Small intestine (tissue), 7 donors: ENCODE measurements around the gene CAPZA1. TPM values are rescaled to one million over a fixed set of nuclear protein-coding genes. Genes with fewer than 3 reads are reported as not detected.
A peak's percentile ranks its signal among the peaks of the same experiment; 100 is the strongest.

Experiments used
- DNase-seq, 2 donors: peaks; one replicate each; pipeline versions ENCODE4 v3.0.0 to v3.0.0-alpha.2; 2013
- FAIRE-seq: peaks from 2 replicates; lab custom pipeline; 2012; peaks lifted over from hg19 to GRCh38; lab: Jason Lieb, UNC
- H3K27ac ChIP-seq, 3 donors: one replicate each; pipeline ENCODE4 v1.5.1; 2013; ENCODE audit warnings: low read length in 2 of 3, mild to moderate bottlenecking in 2 of 3, control low read depth in 1 of 3, inconsistent platforms in 1 of 3, low read depth in 1 of 3, moderate library complexity in 1 of 3
- H3K27me3 ChIP-seq, 3 donors: one replicate each; pipeline ENCODE4 v1.6.1; 2013; ENCODE audit warnings: low read length in 3 of 3, inconsistent platforms in 1 of 3; ENCODE audit not compliant: control insufficient read depth in 3 of 3, insufficient read depth in 3 of 3
- H3K36me3 ChIP-seq, 3 donors: one replicate each; pipeline ENCODE4 v1.6.1; 2013; ENCODE audit warnings: low read length in 3 of 3, inconsistent platforms in 1 of 3, low read depth in 1 of 3, mild to moderate bottlenecking in 1 of 3, moderate library complexity in 1 of 3; ENCODE audit not compliant: control insufficient read depth in 3 of 3, insufficient read depth in 2 of 3
- H3K4me1 ChIP-seq, 3 donors: one replicate each; pipeline ENCODE4 v1.6.1; 2013; ENCODE audit warnings: low read length in 2 of 3, inconsistent platforms in 1 of 3, low read depth in 1 of 3, mild to moderate bottlenecking in 1 of 3, moderate library complexity in 1 of 3; ENCODE audit not compliant: control insufficient read depth in 3 of 3, insufficient read depth in 2 of 3
- H3K4me3 ChIP-seq, 3 donors: one replicate each; pipeline ENCODE4 v1.5.1; 2013; ENCODE audit warnings: low read length in 3 of 3, control low read depth in 1 of 3, inconsistent platforms in 1 of 3, low read depth in 1 of 3, mild to moderate bottlenecking in 1 of 3, moderate library complexity in 1 of 3
- H3K9me3 ChIP-seq, 2 donors: one replicate each; pipeline ENCODE4 v1.6.1; 2013; ENCODE audit warnings: low read depth in 1 of 2, low read length in 1 of 2; ENCODE audit not compliant: control insufficient read depth in 2 of 2, insufficient read depth in 1 of 2
- WGBS, 3 donors: extraction: QIAGEN DNeasy Blood & Tissue Kit; methylation state at CpG; one replicate each; pipeline ENCODE4 v1.1.7; 2013; 5-methylcytosine and 5-hydroxymethylcytosine counted together
- polyA plus RNA-seq, 4 donors: library from polyadenylated mRNA; stranded (reverse) in 3 of 4; unstranded in 1 of 4; fragments of 200-250 nt in 3 of 4; fragments of 120-200 nt in 1 of 4; gene quantifications; one replicate each; pipeline versions ENCODE4 v1.2.1 to v1.2.3, GENCODE V29; 2013
- donor health status: healthy with polysubstance abuse.
- donor health status: control.
- donor health status: control.
- donor health status: Bipolar disorder and iron deficiency.
- donor health status: healthy.

Gene CAPZA1
- polyA plus RNA-seq, 4 donors, result 76.2 to 111 (median 92.4) TPM

DNA sequence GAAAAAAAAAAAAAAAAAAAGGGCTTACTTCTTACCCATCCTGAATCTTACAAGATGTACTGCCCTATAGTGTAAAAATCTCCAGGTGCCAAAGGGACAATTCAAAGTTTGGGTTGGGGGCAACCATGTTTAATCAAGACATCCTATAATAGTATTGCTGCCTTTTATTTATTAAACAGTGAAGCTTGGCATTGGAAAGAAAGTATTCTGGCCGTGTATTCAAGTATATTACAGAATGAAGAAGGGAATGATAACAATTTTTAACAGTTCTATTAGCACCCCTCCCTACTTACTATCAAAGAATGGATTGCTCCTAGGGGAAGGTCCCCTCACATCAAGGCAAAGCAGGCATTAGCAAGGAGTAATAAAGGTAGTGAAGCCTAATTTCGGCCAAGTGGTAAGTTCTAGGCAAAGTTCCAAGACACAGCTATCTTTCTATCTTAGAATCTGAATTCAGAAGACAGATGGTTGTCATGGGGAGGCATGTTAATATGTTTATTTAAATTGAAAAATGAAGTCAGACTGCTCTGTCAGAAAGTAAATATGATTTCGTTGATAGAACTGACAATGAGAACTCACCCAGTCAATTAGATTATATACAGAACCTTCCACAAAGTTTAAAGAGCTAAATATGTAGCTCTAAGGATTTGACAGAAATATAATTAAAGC is 25.3 kb upstream of the CAPZA1 start:
- WGBS, 3 donors, result 51 to 63% (median 63%) methylated on average over 3 of the region's 3 CpGs
- no peaks in the 10 kb centered on the region for H3K27me3 ChIP-seq
- DNase-seq, result no peak
- no peak for FAIRE-seq
- peaks cover 0 to 18% (median 7%) of the 10 kb centered on the region in 3 donors for H3K36me3 ChIP-seq
- no peak overlapping the region for H3K4me3 ChIP-seq
- H3K4me1 ChIP-seq, result no peaks in the 10 kb centered on the region
- H3K27ac ChIP-seq, result no peak overlapping the region
- peaks cover 0 to 6% of the 10 kb centered on the region in 2 donors for H3K9me3 ChIP-seq

DNA sequence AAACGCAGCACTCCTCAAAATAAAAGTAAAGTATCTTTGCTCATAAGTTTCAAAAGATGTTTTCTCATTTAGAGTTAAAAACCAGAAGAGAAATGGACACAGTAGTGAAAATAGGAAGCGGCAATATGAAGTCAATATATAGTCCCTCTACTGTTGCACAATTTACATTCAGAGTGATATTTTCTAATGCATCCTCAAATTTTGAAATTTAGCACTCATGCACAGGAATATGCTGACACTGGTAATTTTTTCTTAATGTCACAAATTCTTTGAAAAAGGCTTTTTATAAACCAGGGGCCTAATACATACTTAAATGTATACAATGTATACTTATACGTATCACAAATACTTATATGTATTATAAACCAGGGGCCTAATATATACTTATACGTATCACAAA is 20.2 kb upstream of the CAPZA1 start:
- FAIRE-seq (no peak), DNase-seq (no peak)
- Histone ChIP-seq H3K4me3 (no peak overlapping the region), H3K9me3 (no peaks in the 10 kb centered on the region), H3K36me3 (peaks cover 0 to 30% (median 6%) of the 10 kb centered on the region in 3 donors), H3K4me1 (no peaks in the 10 kb centered on the region), H3K27ac (no peak overlapping the region), H3K27me3 (no peaks in the 10 kb centered on the region)
- WGBS, 3 donors, result 91 to 97% (median 95%) methylated on average over 4 of the region's 4 CpGs

DNA sequence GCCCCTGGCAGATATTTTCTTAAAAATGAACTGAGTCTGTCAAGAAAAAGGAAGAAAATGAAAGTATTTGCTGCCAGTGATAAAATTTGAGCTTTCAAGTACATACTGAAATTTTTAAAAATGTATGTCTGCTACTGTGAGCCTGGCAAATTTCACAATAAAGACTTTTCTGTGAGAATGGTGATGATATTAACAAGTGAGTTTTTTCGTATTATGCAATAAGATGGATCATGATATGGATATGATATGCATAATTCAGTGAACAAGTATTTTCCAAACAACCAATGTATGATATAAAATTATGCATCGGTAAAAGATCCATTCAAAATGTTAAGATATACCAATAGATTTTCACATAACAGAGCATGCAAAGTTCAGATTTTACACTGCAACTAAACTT is 16.6 kb upstream of the CAPZA1 start:
- no peaks in the 10 kb centered on the region for H3K9me3 ChIP-seq
- no peak for FAIRE-seq
- no peaks in the 10 kb centered on the region for H3K4me1 ChIP-seq
- DNase-seq, result no peak
- no peaks in the 10 kb centered on the region for H3K27me3 ChIP-seq
- H3K4me3 ChIP-seq, result no peak overlapping the region
- H3K27ac ChIP-seq, result no peak overlapping the region
- WGBS, 3 donors, result 95 to 98% (median 96%) methylated on average over 2 of the region's 2 CpGs
- peaks cover 0 to 37% (median 6%) of the 10 kb centered on the region in 3 donors for H3K36me3 ChIP-seq

DNA sequence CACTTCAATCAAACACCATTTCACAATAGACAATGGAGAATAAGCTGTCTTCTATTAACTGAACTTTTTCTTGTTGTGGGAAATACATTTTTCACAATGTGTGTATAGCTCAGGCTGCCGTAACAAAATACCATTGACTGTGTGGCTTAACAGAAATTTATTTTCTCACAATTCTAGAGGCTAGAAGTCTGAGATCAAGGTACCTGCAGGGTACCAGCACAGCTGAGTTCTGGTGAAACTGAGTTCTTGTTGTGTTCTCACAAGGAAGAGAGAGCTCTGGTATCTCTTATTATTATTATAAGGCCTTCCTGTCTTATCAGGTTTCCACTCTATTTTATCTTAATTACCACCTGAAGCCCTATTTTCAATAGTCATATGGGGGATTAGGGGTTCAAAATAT is 16.1 kb upstream of the CAPZA1 start:
- Histone ChIP-seq H3K27me3 (no peaks in the 10 kb centered on the region), H3K9me3 (no peaks in the 10 kb centered on the region), H3K36me3 (peaks cover 0 to 34% (median 6%) of the 10 kb centered on the region in 3 donors), H3K4me3 (no peak overlapping the region), H3K4me1 (no peaks in the 10 kb centered on the region), H3K27ac (no peak overlapping the region)
- DNase-seq, result no peak
- FAIRE-seq, result no peak
- 96 to 100% (median 97%) methylated on average over 1 of the region's 1 CpG for WGBS, 3 donors

- H3K36me3 ChIP-seq, result peaks cover 2 to 38% (median 13%) of the 10 kb centered on the region in 3 donors
- WGBS, 3 donors, result 82 to 89% (median 88%) methylated on average over 3 to 4 of the region's 4 CpGs
These were observed 13.9 kb upstream of the CAPZA1 start for GRCh38 chr1:112605633-112606327.

GRCh38 chr1:112614460-112615065 is 5.1 kb upstream of the CAPZA1 start:
- 66 to 73% (median 67%) methylated on average over 6 of the region's 6 CpGs for WGBS, 3 donors
- Histone ChIP-seq H3K36me3 (peaks cover 4 to 28% (median 5%) of the 10 kb centered on the region in 3 donors), H3K9me3 (no peaks in the 10 kb centered on the region), H3K4me3 (no peak overlapping the region), H3K27me3 (no peaks in the 10 kb centered on the region), H3K4me1 (peaks cover 0 to 7% (median 4%) of the 10 kb centered on the region in 3 donors), H3K27ac (no peak overlapping the region)
- peak; percentile 28 to 35 for DNase-seq
- FAIRE-seq, result no peak

More at GRCh38 chr1:112605633-112606327, 13.9 kb upstream of the CAPZA1 start:
- FAIRE-seq, result no peak
- H3K4me3 ChIP-seq, result no peak overlapping the region
- no peaks in the 10 kb centered on the region for H3K27me3 ChIP-seq
- H3K4me1 ChIP-seq, result no peaks in the 10 kb centered on the region
- DNase-seq, result no peak
- no peaks in the 10 kb centered on the region for H3K9me3 ChIP-seq
- no peak overlapping the region for H3K27ac ChIP-seq

DNA sequence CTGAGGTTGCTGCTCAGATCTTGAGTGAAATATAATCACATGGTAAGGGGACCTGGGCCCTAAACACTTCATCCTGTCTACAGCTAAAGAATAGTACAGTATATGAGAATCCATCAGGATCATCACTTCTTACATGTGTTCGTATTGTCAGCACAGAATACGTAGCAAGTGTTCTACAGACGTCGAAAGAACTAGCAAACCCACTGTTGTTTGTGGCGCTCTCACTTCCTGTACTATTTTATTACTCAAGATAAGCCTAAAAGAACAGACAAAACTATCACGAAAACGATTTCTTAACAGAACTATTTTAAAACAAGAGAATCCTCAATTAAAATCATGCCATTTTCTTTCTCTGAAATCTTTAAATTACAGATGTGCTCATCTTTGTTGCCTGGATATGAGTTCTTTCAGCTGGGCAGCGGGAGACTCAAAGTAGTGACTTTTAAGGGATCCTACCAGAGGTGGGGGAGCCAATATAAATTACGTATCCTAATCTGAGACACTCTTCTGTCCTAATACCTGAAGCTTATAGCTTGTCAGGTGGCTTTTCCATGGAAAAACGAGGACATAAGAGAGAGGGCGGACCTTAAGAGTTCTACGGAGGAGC is 1.4 kb upstream of the CAPZA1 start:
- H3K27me3 ChIP-seq, result no peaks in the 10 kb centered on the region
- DNase-seq (peak; percentile 59 to 64), FAIRE-seq (no peak)
- peaks cover 0 to 21% (median 0%) of the 10 kb centered on the region in 3 donors for H3K36me3 ChIP-seq
- peak overlapping the region; percentile 94 to 100 (median 98) for H3K27ac ChIP-seq
- 0 to 2% (median 1%) methylated on average over 12 of the region's 12 CpGs for WGBS, 3 donors
- peaks cover 0 to 15% (median 4%) of the 10 kb centered on the region in 3 donors for H3K4me1 ChIP-seq
- no peaks in the 10 kb centered on the region for H3K9me3 ChIP-seq
- H3K4me3 ChIP-seq, result peak overlapping the region; percentile 89 to 95 (median 93)
